SW480 (cell line): Measurements from ENCODE around the gene ELFN1.

ENCODE experiments used
- DNase-seq: peaks from one replicate; pipeline ENCODE4 v3.0.0-alpha.2; 2016; ENCODE audit warnings: low spot score

ELFN1 gene

GRCh38 chr7:1742555-1743303 is 72.7 kb downstream of the ELFN1 start:
- DNase-seq, result peak; percentile 62

GRCh38 chr7:1743481-1744230 is 73.6 kb downstream of the ELFN1 start:
- no peak for DNase-seq

DNA sequence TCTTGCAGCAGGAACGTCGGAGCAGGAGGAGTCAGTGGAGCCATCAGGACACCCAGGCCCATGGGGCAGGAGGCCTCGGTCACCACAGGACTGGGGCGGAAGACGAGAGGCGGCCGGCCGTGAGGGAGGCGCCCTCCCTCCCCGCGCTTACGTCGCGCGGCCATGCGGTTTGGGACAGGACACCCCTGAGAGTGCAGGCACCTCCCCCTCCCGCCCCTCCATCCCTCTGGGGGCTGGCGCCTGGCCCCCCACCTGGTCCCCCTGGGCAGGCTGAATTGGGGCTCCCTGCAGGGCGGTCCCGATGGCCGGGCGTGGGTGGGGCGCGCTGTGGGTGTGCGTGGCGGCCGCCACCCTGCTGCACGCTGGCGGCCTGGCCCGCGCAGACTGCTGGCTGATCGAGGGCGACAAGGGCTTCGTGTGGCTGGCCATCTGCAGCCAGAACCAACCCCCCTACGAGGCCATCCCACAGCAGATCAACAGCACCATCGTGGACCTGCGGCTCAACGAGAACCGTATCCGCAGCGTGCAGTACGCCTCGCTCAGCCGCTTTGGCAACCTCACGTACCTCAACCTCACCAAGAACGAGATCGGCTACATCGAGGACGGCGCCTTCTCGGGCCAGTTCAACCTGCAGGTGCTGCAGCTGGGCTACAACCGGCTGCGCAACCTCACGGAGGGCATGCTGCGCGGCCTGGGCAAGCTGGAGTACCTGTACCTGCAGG is 74.4 kb downstream of the ELFN1 start:
- no peak for DNase-seq

DNA sequence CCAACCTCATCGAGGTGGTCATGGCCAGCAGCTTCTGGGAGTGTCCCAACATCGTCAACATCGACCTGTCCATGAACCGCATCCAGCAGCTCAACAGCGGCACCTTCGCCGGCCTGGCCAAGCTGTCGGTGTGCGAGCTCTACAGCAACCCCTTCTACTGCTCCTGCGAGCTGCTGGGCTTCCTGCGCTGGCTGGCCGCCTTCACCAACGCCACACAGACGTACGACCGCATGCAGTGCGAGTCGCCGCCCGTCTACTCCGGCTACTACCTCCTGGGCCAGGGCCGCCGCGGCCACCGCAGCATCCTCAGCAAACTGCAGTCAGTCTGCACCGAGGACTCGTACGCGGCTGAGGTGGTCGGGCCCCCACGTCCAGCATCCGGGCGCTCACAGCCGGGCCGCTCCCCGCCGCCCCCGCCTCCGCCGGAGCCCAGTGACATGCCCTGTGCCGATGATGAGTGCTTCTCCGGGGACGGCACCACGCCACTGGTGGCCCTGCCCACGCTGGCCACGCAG is 75.0 kb downstream of the ELFN1 start:
- no peak for DNase-seq

DNA sequence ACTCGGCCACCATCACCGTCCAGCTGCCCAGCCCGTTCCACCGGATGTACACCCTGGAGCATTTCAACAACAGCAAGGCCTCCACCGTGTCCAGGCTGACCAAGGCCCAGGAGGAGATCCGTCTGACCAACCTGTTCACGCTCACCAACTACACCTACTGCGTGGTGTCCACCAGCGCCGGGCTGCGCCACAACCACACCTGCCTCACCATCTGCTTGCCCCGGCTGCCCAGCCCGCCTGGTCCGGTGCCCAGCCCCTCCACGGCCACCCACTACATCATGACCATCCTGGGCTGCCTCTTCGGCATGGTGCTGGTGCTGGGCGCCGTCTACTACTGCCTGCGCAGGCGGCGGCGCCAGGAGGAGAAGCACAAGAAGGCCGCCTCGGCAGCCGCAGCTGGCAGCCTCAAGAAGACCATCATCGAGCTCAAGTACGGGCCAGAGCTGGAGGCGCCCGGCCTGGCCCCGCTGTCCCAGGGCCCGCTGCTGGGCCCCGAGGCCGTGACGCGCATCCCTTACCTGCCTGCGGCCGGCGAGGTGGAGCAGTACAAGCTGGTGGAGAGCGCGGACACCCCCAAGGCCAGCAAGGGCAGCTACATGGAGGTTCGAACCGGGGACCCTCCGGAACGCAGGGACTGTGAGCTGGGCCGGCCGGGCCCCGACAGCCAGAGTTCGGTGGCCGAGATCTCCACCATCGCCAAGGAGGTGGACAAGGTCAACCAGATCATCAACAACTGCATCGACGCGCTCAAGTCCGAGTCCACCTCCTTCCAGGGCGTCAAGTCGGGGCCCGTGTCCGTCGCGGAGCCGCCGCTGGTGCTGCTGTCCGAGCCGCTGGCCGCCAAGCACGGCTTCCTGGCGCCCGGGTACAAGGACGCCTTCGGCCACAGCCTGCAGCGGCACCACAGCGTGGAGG is 75.8 kb downstream of the ELFN1 start:
- DNase-seq, result no peak

DNA sequence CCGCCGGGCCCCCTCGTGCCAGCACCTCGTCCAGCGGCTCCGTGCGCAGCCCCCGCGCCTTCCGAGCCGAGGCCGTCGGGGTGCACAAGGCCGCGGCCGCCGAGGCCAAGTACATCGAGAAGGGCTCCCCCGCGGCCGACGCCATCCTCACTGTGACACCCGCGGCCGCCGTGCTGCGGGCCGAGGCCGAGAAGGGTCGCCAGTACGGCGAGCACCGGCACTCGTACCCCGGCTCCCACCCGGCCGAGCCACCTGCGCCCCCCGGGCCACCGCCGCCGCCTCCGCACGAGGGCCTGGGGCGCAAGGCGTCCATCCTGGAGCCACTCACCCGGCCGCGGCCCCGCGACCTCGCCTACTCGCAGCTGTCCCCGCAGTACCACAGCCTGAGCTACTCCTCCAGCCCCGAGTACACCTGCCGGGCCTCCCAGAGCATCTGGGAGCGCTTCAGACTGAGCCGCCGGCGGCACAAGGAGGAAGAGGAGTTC is 76.5 kb downstream of the ELFN1 start:
- no peak for DNase-seq

DNA sequence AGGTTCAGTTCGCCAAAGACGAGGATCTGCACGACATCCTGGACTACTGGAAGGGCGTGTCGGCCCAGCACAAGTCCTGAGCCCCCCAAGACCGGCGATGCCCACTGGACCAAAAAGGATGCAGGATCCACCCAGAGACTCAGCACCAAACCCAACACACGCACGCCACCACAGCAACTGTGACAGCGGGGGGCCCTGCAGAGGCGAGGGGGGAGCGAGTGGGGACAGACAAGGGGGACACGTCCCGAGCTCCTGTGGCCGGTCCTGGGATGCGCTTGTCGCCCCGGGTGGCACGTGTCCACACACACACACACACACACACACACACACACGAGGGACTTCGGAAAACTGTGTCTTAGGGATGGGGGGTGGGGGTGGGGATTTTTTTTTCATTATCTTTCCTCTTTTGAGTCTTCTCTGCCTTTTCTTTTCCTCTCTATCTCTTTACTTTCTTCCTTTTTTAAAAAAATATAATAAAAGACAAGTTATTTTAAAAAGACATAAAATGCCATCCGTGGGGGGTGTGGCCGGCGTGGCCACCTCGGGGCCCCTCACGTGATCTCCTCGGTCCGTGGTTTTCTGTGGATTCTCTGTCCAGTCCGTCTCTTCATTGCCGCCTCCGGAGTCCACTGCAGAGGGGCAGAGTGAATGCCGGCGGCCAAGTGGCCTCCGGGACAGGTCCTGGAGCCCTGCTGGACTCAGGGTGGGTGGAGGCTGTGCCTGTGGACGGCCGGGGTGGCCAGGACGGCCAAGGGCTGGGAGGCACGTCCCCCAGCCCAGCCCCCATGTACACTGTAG is 77.1 kb downstream of the ELFN1 start:
- no peak for DNase-seq

GRCh38 chr7:1748076-1748838 is 78.2 kb downstream of the ELFN1 start:
- peak; percentile 51 for DNase-seq

DNA sequence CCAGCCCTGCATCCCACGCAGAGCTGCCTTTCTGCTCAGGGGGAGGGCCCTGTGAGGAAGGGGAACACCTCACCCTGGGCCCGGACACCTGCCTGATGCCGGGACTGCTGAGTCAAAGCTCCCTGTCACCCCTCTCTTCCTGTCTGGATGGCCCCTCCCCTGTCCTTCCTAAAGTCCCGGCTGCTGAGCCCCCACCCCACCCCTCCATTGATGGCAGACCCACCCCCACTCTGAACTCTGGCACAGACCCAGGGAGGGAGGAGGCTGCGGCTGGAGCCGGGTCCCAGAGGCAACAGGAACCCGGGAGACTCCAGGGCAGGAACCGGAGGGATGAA is 78.7 kb downstream of the ELFN1 start:
- DNase-seq, result no peak

DNA sequence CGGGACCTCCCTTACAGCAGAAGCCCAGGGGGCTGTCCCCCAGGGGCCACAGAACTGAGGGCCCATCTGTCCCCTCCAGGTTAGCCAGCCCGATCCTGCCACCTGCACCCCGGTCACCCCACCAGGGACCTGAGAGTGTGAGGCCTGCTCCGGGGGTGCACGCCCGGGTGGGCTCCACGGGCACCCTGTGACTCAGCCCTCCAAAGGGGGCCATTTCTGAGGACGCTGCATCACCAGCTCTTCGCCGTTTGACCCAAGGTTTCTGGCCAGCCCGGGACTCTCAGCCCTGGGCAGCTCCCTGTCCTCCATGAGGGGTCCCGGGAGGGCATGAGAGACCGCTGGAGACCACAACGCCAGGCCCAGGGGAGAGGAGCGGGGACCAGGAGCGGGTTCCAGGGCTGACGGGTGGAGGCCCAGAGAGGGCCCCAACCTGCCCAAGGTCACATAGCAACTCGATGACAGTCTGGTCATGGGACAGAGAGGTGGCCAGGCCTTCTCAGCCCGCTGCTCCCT is 79.3 kb downstream of the ELFN1 start:
- DNase-seq, result no peak

DNA sequence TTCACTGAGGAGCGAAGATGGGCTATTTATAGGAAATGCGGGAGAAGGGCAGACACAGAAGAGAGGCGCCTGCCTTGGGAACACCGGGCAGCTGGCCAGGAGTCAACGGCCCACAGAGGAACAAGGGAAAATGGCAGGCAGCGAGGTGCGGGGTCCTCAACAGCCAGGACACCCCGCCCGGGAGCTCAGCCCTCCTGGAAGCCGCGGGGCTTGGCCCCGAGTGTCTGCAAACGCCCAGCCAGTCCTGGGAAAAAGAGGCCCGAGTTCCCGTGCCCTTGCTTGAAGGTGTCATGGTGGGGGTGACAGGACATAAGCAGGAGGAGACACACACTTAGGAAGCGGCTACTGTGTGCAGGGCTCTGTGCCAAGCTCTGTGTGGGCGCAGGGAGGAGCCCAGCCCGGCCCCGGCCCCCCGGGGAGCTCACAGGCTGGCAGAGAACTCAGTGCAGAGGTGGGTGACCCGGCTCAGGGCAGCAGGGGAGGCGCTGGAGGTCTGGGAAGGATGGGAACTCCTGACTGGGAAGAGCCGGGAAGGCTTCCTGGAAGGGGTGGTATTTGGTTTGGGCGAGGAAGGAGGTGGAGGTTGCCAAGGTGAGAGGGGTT is 79.9 kb downstream of the ELFN1 start:
- DNase-seq, result no peak

GRCh38 chr7:1750541-1751021 is 80.5 kb downstream of the ELFN1 start:
- DNase-seq, result no peak

GRCh38 chr7:1752111-1752510 is 82.0 kb downstream of the ELFN1 start:
- DNase-seq, result no peak

GRCh38 chr7:1752771-1753563 is 82.9 kb downstream of the ELFN1 start:
- no peak for DNase-seq

DNA sequence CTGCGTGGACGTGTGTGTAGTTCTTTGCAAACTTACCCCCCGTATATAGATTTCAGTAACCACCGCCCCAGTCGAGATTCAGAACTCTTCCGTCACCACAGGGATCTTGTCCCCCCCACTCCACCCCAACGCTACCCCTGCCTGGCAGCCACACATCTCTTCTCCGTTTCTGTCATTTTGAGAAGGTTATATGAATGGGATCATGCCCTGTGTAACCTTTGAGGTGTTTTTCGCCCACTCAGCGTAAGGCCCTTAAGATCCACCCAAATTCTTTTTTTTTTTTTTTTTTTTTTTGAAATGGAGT is 83.4 kb downstream of the ELFN1 start:
- DNase-seq, result no peak

DNA sequence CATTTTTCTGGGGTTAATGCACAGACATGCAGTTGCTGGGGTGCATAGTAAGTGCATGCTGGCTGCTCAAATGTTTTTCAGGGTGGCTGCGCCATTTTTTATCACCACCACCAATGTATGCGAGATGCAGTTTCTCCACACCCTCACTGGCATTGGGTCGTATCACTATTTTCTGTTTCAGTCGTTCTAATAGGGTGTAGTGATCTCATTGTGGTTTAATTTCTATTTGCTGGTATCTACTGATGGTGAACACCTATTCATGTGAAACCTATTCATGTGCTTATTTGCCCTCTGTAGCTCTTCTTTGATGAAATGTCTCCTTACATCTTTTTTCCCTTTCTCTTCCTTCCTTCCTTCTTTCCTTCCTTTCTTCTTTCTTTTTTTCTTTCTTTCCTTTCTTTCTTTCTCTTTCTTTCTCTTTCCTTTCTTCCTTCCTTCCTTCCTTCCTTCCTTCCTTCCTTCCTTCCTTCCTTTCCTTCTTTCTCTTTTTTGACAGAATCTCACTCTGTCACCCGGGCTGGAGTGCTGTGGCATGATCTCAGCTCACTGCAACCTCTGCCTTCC is 84.3 kb downstream of the ELFN1 start:
- DNase-seq, result no peak

GRCh38 chr7:1755783-1756625 is 85.9 kb downstream of the ELFN1 start:
- no peak for DNase-seq
